ENCODE data around the gene MAP4.

GRCh38 chr3:47964740-47965139, 51.5 kb downstream of the MAP4 start:
- TF ChIP-seq CTCF (IDR thresholded peaks at IDR 0.05) (no peak), EZH2 (IDR thresholded peaks at IDR 0.05; ENCODE audit: borderline replicate concordance, insufficient read depth, low read depth, low read length, poor library complexity, severe bottlenecking) (no peak)
